NCI-H2196 (cell line): ENCODE measurements around the gene TBX3.
A peak's percentile ranks its signal among the peaks of the same experiment; 100 is the strongest.

Experiments used
- DNase-seq: peaks from one replicate; lab custom pipeline; 2025; ENCODE audit not compliant: unreplicated experiment; lab: John Stamatoyannopoulos, UW

The TBX3 gene

DNA sequence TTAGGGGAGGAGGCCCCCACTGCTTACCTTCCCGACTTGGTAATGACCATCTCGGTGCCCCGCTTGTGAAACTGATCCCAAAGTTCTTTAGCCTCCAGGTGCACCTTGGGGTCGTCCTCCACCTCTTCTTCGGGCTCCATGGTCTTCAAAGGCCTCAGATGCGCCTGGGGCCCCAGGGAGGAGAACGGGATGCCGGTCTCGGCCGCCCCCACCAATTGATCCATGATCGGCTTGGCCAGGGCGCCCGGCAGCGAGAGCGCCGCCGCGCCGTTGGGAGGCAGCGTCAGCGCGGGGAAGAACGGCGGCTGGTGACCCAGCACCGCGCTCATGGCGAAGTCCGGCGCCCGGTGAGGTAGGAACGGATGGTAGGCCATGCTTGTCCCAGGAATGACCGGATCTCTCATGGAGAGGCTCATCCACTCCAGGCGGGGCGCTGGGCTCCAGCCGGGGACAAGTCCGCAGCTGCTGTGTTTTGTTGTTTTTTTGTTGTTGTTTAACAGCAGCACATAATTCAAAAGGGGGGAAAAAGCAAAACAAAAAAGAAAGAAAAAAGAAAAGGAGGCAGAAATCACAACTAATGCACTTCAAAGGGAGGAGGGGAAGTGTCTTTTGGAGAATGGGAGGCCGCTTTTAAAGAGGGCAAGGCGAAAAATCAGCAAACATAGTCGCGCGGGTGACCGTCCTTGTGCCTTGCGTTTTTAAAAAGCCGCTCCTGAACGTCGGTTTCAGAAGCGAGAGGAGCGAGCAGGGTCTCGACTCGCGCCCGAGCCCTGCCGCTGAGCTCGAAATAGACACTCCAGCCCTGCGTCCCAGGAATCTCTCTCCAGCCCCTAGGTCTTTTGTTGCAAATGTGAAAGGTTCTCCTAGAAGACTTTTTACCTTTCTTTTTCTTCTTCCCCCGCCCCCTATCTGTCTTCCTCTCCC lies 928 bp downstream of the TBX3 start:
- DNase-seq: peak; percentile 10

DNA sequence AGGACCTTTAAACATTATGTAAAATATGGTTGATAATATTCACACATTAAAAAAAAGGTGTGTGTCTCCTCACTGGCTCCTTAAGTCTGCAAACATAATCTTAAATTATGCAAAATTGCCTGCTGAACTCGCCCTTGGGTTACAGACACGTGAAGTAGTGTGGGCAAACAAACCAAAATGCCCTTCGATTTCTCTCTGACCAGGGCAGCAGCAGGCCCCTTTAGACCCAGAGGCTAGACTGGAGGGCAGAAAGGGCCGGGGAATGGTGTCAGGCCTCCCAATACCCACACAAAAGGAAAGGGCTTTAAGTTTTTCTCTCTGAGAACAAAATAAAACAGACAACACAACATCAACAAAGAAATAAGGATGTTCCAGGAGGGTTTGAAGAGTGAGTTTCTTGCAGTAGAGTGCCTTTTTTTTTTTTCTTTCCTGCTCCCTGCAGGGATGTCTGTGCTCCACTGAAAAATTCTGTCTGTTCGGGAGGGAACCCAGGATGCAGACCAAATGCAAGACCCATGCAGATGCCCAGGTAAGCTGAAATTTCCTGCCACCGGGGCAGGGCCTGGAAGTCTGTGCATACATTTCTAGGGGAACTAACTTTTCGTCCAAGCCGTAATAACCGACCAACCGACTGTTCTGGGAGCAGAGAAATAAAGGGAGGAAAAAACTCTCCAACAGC lies 1.7 kb downstream of the TBX3 start:
- DNase-seq: no peak

DNA sequence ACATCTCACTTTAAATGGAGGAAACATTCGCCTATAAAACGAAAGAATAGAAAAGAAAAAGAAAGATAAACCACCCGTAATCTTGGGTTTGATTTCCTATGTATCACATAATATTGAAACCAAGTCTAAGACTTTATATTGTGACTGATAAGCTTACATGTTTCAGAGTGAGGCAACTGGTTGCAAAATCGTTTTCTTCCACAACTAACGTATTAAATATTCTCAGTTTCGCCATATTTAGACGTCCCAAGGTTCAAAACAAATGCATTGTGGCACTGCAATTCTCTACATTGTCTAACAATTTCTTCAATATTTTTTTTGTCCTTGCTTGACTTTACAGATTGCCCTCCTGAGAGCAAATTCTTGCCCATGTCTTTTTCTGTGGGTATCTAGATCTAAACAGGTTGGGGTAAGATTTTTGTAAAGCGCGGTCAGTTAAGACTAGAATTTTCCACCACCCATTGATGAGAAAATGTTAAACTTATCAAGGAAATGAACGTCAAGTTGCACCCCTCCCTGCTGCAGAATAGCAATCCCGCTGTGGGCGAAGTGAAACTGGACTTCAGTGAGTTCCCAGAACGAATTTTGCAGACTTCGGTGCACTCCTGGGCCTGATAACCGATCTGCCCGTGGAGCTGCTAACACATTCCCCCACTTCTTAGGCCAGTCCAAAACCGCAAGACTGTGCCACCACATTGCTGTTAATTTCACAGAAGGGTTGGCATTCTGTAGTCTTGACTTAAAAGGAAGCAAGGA lies 2.7 kb downstream of the TBX3 start:
- no peak for DNase-seq

DNA sequence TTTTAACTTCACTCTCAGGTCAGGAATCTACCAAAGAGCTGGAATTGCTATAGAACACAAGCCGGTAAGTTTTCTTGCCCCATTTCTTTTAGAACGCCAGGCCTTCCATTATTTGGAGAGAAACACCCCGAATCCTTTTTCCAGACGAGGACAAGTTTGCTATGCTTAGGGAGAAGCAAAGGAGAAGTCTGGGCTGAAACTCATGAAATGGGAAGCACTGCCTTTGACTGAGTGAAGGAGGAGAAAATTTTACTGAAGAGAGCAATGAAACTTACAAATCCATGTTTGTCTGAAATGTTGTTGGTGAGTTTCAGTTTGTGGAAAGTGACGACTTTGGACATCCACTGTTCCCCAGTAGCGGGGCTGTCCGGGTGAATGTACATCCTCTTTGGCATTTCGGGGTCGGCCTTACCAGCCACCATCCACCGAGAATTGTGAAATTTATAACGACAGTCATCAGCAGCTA lies 3.3 kb downstream of the TBX3 start:
- DNase-seq: no peak

DNA sequence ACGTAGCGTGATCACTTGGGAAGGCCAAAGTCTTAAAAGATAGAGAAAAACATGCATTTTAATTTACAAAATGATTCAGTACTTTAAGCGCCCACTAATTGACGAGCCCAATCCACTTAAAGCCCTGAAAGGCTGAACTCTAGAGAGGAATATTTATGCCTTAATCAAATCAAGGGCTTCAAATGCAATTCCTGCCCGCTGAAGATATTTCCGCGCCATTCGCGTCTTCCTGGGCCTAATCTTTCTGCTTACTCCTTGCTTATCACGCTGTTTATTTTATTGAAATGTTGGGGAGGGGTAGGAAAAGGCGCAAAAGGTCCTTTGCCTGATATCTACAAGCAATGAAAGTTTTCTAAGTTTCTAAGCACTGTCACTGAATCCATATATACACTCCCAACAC lies 4.0 kb downstream of the TBX3 start:
- DNase-seq: no peak

DNA sequence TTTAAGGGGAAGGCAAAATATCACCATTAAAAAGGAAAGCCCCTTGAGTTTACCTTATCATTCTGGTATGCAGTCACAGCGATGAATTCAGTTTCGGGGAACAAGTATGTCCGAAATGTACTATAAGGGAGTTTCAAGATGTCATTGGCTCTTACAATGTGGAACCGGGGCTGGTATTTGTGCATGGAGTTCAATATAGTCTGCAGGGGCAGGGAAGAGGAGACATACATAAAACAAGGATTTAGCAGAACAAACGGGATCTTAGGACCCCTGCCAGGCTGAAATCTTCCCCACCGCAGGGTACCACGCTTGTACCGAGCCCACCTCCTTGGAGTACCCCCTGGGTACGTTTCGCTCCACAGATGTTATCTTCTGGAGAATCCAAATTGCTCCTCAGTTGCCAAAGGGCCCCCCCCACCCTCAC lies 4.5 kb downstream of the TBX3 start:
- DNase-seq: no peak

DNA sequence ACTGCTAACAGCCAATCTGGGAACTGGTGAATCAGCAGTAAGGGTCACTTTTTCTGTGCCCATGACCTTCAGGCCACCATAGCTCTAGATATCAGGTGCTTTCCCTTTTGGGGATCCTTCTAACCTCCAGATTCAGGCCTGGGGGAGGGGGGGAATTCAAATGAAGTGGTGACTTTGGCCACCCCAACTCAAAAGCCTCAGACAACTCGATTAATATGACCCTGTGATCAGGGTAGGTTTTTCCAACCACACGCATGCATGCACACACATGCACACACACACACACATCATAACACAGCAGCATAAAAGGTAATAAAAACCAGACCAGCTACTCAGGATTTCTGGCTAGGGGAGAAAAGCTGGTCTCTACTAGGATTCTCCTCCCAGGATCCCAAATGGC lies 5.3 kb downstream of the TBX3 start:
- DNase-seq: no peak

DNA sequence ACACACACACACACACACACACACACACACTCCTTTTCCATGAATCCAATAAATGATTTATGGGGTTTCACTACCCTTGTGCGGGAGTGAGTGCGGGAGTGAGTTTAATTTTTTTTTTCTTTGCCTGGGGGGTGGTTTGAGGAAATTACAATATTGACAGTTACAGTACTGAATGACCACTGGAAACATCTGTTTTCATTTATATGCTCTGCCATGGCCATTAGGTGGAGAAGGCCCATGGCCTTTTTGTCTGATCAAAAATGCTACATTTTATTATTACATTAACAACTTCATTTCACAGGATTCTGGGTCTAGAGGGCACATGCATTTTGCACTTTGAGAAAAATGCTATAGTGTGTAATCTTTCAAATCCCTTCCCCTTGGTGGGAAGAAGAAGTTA lies 5.9 kb downstream of the TBX3 start:
- DNase-seq: no peak

DNA sequence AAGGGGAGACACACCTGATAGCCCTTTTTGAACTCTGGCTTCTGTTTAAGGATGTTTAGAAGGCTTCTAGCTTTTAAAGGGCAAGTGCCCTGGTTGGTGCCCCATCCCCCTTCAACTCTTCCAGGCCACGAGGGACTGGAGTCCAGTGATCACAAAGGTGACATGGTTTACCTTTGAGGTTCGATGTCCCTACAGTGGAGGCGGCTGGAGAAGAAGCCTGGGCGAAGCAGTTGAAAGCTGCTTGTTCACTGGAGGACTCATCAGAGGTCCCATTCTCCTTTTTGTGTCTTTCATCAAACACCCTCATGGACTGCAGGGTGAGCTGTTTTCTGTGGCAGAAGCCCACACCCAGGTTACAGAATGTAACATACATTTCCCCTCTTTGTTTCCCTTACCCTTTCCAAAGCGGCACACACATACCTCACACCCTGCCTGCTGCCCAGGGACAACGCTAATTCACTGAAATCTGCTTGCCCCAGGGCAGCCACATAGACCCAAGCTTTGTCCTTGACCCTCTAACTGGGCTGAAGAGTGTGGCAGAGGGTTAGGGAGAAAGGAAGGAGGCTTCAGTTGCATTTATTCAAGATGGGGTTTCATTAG lies 7.7 kb downstream of the TBX3 start:
- no peak for DNase-seq

DNA sequence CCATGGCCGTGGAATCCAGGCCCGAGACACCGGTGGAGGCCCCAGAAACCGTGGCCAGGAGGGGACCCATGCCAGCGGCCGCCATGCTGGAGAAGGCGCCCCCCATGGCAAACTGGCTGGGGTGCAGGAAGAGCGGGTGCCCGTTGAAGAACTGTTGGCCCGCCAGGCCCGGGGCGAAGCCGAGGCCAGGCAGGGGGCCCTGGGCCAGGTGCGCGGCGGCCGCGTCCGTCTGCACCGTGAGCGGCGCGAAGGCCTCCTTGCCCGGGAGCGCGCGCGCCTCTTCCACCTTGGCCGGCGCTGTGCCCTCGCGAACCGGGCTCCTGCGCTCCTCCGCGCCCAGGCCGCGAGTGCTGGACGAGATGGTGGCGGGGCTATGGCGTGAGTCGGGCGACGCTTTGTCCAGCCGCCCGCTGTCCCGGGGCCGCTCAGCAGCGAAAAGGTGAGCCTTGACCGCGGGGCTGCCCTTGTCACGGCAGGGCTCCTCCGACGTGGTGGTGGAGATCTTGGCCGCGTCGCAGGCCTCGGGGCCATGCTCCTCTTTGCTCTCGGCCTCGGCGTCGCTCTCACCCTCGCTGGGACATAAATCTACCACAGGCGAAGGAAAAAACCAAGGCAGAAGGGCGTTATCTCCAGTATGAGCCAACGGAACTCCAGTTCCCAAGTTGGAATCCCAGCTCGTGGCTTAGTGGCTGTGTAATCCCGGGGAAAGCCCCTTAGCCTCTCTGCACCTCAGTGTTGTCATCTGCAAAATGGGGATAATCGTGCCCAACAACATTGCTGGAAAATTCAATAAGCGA lies 9.5 kb downstream of the TBX3 start:
- no peak for DNase-seq

DNA sequence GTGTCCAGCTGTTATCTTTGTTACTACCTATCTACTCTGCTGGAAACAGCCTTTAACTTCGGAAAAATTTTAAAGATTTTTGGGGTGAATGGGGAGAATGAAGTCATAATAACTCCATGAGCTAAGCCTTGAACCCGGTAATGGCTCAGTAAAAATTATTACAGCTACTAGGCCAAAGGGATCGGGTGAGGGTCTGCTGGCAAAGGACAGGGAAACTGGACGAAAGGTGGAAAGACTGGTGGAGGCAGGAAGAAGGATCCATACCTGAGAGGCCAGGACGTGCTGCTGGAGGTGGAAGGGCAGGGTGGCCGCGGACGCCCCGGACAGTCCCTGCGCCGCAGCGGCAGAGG lies 10.1 kb downstream of the TBX3 start:
- DNase-seq: no peak

DNA sequence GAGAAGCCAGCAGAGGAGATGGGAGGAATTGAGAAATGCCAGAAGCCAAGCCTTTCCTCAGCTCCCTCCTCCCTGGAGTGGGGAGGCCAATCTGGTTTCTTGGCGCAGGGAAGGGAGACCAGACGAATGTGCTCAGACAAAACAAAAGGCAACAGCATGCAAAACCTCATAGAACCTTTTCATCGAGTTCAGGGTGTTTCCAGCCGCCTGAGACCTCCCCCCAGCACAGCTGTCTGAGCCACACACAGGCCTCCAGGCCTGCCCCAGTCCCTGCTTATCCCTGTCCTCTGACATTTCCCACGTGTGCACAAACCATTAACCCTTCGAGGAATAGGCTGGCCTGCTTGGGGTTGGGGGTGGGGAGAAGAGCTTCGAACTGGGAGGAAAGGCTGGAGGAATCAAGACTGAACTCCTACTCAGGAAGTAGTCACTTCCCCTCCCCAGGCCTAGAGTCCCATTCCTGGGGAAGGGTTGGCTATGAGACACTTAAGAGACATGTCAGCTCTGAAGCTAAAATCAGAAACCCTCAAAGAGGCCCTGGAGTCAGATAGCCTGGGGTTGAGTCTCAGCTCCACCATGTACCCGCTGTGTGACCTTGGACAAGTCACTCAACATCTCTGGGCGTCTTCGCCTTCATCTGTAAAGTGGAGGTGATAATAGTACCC lies 10.7 kb downstream of the TBX3 start:
- no peak for DNase-seq

DNA sequence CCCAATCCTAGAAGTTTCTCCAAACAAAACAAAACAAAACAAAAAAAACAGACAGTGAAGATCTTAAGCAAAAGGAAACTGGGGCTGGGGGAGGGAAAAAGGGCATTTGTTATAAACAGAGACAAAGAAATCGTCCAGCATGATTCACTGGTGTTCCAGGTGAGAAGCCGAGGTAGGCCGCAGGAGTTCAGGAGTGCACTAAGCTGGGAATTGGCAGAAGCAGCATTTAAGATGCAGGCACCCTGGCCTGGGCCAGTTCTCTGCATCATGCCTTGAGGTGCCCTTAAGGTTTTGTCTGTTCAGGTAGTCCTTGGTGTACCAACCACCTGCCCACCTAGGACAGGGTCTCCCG lies 11.2 kb downstream of the TBX3 start:
- no peak for DNase-seq

DNA sequence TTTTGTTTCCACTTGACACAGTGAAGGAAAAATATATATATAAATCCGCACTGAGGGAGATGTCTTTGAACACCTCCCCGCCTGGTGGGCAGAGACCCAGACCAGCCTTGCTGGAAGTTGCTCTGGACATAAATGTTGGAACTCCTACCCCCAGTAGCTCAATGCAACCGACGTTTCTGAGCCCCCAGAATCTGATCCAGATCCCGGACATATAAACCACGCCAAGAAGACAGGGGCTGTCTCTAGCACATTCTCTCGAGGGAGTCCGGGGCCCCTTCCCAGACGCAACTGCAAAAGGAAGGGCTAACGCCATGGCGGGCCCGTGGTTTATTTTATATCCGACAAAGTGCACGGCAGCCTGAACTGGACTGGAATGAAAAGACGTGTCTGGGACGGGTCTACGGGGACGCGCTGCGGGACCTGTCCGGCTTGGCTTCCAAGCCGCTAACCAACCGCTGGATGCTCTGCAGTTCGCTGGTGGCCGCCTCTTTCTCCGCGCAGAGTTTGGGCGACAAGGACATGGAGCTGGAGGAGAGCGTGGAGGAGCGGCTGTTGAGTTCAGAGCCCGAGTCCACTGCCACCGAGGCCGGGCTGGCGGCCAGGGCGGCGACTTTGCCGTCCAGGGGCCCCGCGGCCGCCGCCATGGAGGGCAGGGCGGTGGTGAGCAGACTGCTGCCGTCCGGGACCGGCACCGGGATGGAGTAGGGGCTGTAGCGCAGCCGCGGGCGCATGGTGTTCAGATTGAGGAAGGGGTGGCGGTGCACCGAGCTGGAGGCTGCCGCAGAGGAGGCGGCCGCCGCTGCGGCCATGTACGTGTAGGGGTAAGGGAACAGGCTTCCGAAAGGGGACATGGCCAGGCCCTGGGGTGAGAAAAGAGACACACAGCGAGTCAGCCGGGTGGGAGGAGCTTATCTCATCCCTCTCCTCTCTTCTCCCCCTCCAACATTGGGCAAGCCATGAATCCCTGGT lies 12.2 kb downstream of the TBX3 start:
- no peak for DNase-seq

DNA sequence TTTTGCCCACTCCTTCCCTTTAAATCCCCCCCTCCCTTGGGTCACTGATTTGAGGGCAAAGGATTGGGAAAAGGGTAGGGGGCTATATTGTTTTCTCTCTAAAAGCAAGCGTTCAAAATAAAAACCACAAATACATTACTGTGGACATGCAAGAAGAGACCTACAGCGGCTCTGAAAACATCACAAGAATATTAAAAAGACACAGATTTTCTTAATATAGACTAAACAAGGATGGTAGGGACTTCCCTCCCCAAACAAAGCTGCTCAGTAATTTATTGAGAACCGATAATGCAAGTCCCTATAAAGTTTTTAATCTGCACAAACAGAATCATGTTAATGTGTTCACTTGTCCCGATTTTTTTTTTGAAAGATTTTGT lies 12.9 kb downstream of the TBX3 start:
- no peak for DNase-seq

DNA sequence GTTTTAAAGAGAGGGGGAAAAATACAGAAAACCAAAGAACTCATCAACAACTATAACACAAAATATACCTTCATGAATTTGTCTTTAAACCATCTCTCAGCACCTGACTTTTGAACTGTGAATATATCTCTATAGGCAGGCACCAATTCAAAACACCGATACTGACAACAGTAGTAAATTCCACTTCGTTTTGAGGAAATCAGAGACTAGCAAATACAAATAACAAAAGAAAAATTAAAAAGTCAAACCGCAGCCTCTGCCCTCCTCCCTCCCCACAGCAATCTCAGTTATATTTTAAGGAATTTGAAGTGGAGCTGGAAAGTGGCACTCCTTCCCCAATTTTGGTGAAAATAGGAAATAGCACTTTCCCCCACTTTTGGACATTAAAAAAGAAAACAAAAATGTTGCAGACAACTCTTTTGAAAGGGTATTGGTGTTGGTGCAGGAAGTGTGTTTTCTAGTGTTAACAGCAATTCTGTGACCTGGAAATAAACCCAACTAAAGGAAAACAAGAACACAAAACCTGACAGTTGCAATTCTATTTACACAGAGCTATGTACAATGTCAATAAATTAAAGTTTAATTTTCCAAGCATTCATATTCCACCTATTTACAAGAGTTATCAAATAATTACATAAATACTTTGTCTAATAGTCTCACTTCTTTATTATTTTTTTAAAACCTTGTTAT lies 13.5 kb downstream of the TBX3 start:
- DNase-seq: no peak

DNA sequence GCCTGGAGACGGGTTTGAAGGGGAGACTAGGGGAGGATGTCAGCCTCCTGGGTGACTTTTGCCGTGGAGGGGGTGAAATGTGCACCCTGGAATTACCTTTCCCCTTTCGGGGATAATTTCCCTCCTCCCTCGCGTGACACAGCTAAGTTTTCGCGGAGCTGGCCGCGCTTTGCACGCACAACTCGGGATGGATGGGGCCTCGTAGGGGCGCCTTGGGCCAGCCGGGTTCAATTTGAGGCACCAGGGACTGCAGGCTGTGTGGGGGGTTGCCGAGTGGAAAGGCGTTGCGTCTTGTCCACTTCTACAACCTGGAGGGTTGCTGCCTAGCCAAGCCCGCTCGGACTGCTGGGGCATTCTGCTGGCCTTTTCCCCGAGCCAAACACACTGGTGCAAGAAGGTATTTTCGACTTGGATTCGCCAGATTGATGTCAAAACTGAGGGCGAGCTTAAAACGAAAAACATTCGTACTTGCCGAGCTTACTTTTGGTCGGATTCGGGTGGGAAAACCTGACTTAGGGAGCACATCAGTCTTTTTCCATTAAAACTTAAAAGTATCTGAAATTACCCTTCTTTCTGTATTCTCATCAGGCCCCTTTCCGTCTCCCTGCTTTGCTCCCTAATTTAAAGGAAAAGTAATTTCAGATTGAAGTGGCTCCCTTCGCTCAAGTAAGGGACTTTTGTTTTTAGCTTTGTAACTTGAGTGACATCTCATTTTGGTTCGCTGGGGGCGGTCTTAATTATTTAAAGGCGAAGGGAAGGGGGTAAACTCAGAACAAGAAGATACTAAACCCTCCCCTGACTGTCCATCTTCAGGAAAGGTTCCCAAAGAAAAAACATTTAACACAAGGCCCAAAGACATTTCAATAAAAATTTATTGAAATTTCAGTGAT lies 14.3 kb downstream of the TBX3 start:
- DNase-seq: no peak
